KMS-11 (cell line): Measurements from ENCODE around the gene CEP131.

Experiments used
- H2AFZ ChIP-seq: fragments of 200-600 bp; sonication (generic); 2 replicates; pipeline ENCODE4 v1.6.1; 2016; ENCODE audit warnings: antibody characterized with exemption, mixed run types, low read depth
- H3K27ac ChIP-seq: fragments of 200-600 bp; sonication (generic); 2 replicates; pipeline ENCODE4 v1.6.1; 2016; ENCODE audit warnings: mild to moderate bottlenecking, mixed run types
- H3K27me3 ChIP-seq: fragments of 200-600 bp; sonication (generic); 2 replicates; pipeline ENCODE4 v1.6.1; 2017; ENCODE audit warnings: mild to moderate bottlenecking, low read depth, mixed run types, moderate library complexity; ENCODE audit not compliant: insufficient read depth
- H3K36me3 ChIP-seq: fragments of 200-600 bp; sonication (generic); 2 replicates; pipeline ENCODE4 v1.6.1; 2017; ENCODE audit warnings: mild to moderate bottlenecking, mixed run types; ENCODE audit not compliant: insufficient read depth
- H3K4me1 ChIP-seq: fragments of 200-600 bp; sonication (generic); 2 replicates; pipeline ENCODE4 v1.6.1; 2016; ENCODE audit warnings: mild to moderate bottlenecking, low read depth, mixed run types; ENCODE audit not compliant: poor library complexity, severe bottlenecking
- H3K4me2 ChIP-seq: fragments of 200-600 bp; sonication (generic); 2 replicates; pipeline ENCODE4 v1.7.0; 2016; ENCODE audit warnings: mild to moderate bottlenecking, mixed run types
- H3K4me3 ChIP-seq: fragments of 200-600 bp; sonication (generic); IDR thresholded peaks from 2 replicates; pipeline ENCODE4 v1.6.1; 2017; ENCODE audit warnings: low read depth, low read length, mixed read lengths; ENCODE audit not compliant: insufficient read depth
- H3K79me2 ChIP-seq: fragments of 200-600 bp; sonication (generic); 2 replicates; pipeline ENCODE4 v1.6.1; 2016; ENCODE audit warnings: low read depth, mixed run types; ENCODE audit not compliant: insufficient read depth
- H3K9ac ChIP-seq: fragments of 200-600 bp; sonication (generic); 2 replicates; pipeline ENCODE4 v1.6.1; 2016; ENCODE audit warnings: mild to moderate bottlenecking, mixed run types
- H4K20me1 ChIP-seq: fragments of 200-600 bp; sonication (generic); 2 replicates; pipeline ENCODE4 v1.6.1; 2016; ENCODE audit warnings: mild to moderate bottlenecking, mixed run types; ENCODE audit not compliant: insufficient read depth
- CTCF ChIP-seq: fragments of 200-600 bp; sonication (generic); conservative IDR thresholded peaks from 2 replicates; pipeline ENCODE4 v1.6.1; 2017; ENCODE audit warnings: low read depth, mild to moderate bottlenecking, antibody characterized with exemption, low read length, moderate library complexity, mixed read lengths

Gene CEP131

GRCh38 chr17:81245024-81245664, 22.4 kb upstream of the CEP131 start:
- H3K36me3 ChIP-seq, result no peaks in the 10 kb centered on the region
- H3K27ac ChIP-seq, result no peak overlapping the region
- H3K4me1 ChIP-seq, result peaks cover 13% of the 10 kb centered on the region
- no peak for TF ChIP-seq CTCF
- H3K9ac ChIP-seq, result no peak overlapping the region
- H3K4me2 ChIP-seq, result no peak overlapping the region
- no peak overlapping the region for H2AFZ ChIP-seq
- H3K79me2 ChIP-seq, result peaks cover 13% of the 10 kb centered on the region
- H3K27me3 ChIP-seq, result no peaks in the 10 kb centered on the region
- no peak overlapping the region for H3K4me3 ChIP-seq
- H4K20me1 ChIP-seq, result no peaks in the 10 kb centered on the region

- peaks cover 13% of the 10 kb centered on the region for H3K4me1 ChIP-seq
- no peak for TF ChIP-seq CTCF
- no peaks in the 10 kb centered on the region for H4K20me1 ChIP-seq
- no peaks in the 10 kb centered on the region for H3K27me3 ChIP-seq
- H3K79me2 ChIP-seq, result peaks cover 20% of the 10 kb centered on the region
- H3K36me3 ChIP-seq, result no peaks in the 10 kb centered on the region
- H3K4me2 ChIP-seq, result no peak overlapping the region
- no peak overlapping the region for H3K9ac ChIP-seq
- no peak overlapping the region for H3K4me3 ChIP-seq
- H2AFZ ChIP-seq, result no peak overlapping the region
- no peak overlapping the region for H3K27ac ChIP-seq
These were observed 21.7 kb upstream of the CEP131 start for GRCh38 chr17:81244358-81245023.

- Histone ChIP-seq H3K27ac (no peak overlapping the region), H3K4me2 (no peak overlapping the region), H3K36me3 (no peaks in the 10 kb centered on the region), H4K20me1 (no peaks in the 10 kb centered on the region), H3K4me3 (no peak overlapping the region), H2AFZ (no peak overlapping the region), H3K79me2 (peaks cover 23% of the 10 kb centered on the region), H3K27me3 (no peaks in the 10 kb centered on the region), H3K9ac (no peak overlapping the region), H3K4me1 (peaks cover 13% of the 10 kb centered on the region)
- no peak for TF ChIP-seq CTCF
These were observed 20.5 kb upstream of the CEP131 start for GRCh38 chr17:81243333-81243664.

GRCh38 chr17:81242421-81243332, 19.9 kb upstream of the CEP131 start:
- no peaks in the 10 kb centered on the region for H3K27me3 ChIP-seq
- H3K36me3 ChIP-seq, result no peaks in the 10 kb centered on the region
- H4K20me1 ChIP-seq, result no peaks in the 10 kb centered on the region
- TF ChIP-seq CTCF, result no peak
- peaks cover 29% of the 10 kb centered on the region for H3K79me2 ChIP-seq
- H3K4me1 ChIP-seq, result peaks cover 19% of the 10 kb centered on the region
- no peak overlapping the region for H3K27ac ChIP-seq
- no peak overlapping the region for H3K4me2 ChIP-seq
- no peak overlapping the region for H2AFZ ChIP-seq
- no peak overlapping the region for H3K4me3 ChIP-seq
- no peak overlapping the region for H3K9ac ChIP-seq
